ENCODE data around the gene CABP1.

The CABP1 gene

GRCh38 chr12:120696626-120697025 lies 56.2 kb downstream of the CABP1 start:
- DNase-seq: no peak

GRCh38 chr12:120697344-120697743 lies 56.9 kb downstream of the CABP1 start:
- no peak for DNase-seq

GRCh38 chr12:120698665-120699064 lies 58.2 kb downstream of the CABP1 start:
- DNase-seq: no peak

GRCh38 chr12:120699553-120699952 lies 59.1 kb downstream of the CABP1 start:
- no peak for DNase-seq

- DNase-seq: no peak
Measured at GRCh38 chr12:120700886-120701285, 60.5 kb downstream of the CABP1 start.

GRCh38 chr12:120702637-120703036 lies 62.2 kb downstream of the CABP1 start:
- no peak for DNase-seq

GRCh38 chr12:120703311-120703942 lies 63.0 kb downstream of the CABP1 start:
- no peak for DNase-seq

GRCh38 chr12:120705618-120706017 lies 65.2 kb downstream of the CABP1 start:
- DNase-seq: no peak

- no peak for DNase-seq
Measured at GRCh38 chr12:120706029-120706428, 65.6 kb downstream of the CABP1 start.

GRCh38 chr12:120708651-120709050 lies 68.2 kb downstream of the CABP1 start:
- no peak for DNase-seq

GRCh38 chr12:120710031-120710804 lies 69.8 kb downstream of the CABP1 start, which contains the start of gene UNC119B:
Gene UNC119B, plus strand, starts transcription at chr12:120710458. Its CDS starts 17 bp downstream, at chr12:120710475.
- peak; percentile 46 for DNase-seq

- no peak for DNase-seq
Measured at GRCh38 chr12:120710805-120711296, 70.4 kb downstream of the CABP1 start.

- no peak for DNase-seq
Measured at GRCh38 chr12:120711411-120711810, 71.0 kb downstream of the CABP1 start.

- no peak for DNase-seq
Measured at GRCh38 chr12:120712610-120713009, 72.2 kb downstream of the CABP1 start.

- DNase-seq: peak; percentile 79
Measured at GRCh38 chr12:120713861-120714482, 73.5 kb downstream of the CABP1 start.

Measured in fibroblast of skin of abdomen (primary cell).